PC-9 (cell line): ENCODE data around the gene COL18A1.

Experiments used
- CTCF ChIP-seq: fragments of 200-600 bp; sonication (generic); conservative IDR thresholded peaks from 2 replicates; pipeline ENCODE4 v1.6.1; 2017; ENCODE audit warnings: mixed run types, antibody characterized with exemption, mild to moderate bottlenecking, moderate library complexity
- EZH2 ChIP-seq: fragments of 200-600 bp; sonication (generic); IDR thresholded peaks from 2 replicates; pipeline ENCODE4 v1.8.0; 2017; ENCODE audit warnings: antibody characterized with exemption, low read depth

- TF ChIP-seq CTCF (no peak), EZH2 (no peak)
Measured at GRCh38 chr21:45499970-45500577, 95.1 kb downstream of the COL18A1 start.
